ENCODE results near the gene PLAAT2. TPM values are rescaled to one million over a fixed set of nuclear protein-coding genes. Genes with fewer than 3 reads are reported as not detected.
"Not testable (repeated sequence)": the region's sequence is repeated elsewhere in the genome, so short reads cannot be mapped to it uniquely, and the experiment has no call there.

Gene PLAAT2
- total RNA-seq, 3 donors from 2014 or later: not detected

- Mint-ChIP-seq H3K36me3 (ENCODE audit: insufficient read depth) (peaks cover 5% of the 10 kb centered on the region), H3K4me3 (no peak overlapping the region), H3K4me1 (ENCODE audit: low read depth) (no peaks in the 10 kb centered on the region), H3K27me3 (ENCODE audit: low read depth) (no peaks in the 10 kb centered on the region), H3K9me3 (no peaks in the 10 kb centered on the region)
- DNase-seq: no peak
- ATAC-seq: no peak
Observed at GRCh38 chr11:63592975-63593395, 29.8 kb upstream of the PLAAT2 start.

- DNase-seq (no peak), ATAC-seq (no peak)
- H3K4me3 Mint-ChIP-seq: no peak overlapping the region
- H3K36me3 Mint-ChIP-seq (ENCODE audit: insufficient read depth): peaks cover 5% of the 10 kb centered on the region
- no peaks in the 10 kb centered on the region for H3K27me3 Mint-ChIP-seq (ENCODE audit: low read depth)
- H3K4me1 Mint-ChIP-seq (ENCODE audit: low read depth): no peaks in the 10 kb centered on the region
- no peaks in the 10 kb centered on the region for H3K9me3 Mint-ChIP-seq
Observed at GRCh38 chr11:63590024-63590788, 27.0 kb upstream of the PLAAT2 start.

GRCh38 chr11:63589000-63589399 is 25.8 kb upstream of the PLAAT2 start:
- Mint-ChIP-seq H3K4me1 (ENCODE audit: low read depth) (no peaks in the 10 kb centered on the region), H3K27me3 (ENCODE audit: low read depth) (no peaks in the 10 kb centered on the region), H3K4me3 (no peak overlapping the region), H3K36me3 (ENCODE audit: insufficient read depth) (peaks cover 5% of the 10 kb centered on the region), H3K9me3 (no peaks in the 10 kb centered on the region)
- ATAC-seq (no peak), DNase-seq (no peak)

- Mint-ChIP-seq H3K27me3 (ENCODE audit: low read depth) (no peaks in the 10 kb centered on the region), H3K36me3 (ENCODE audit: insufficient read depth) (peaks cover 10% of the 10 kb centered on the region), H3K9me3 (peaks cover 6% of the 10 kb centered on the region), H3K4me3 (no peak overlapping the region), H3K4me1 (ENCODE audit: low read depth) (peaks cover 15% of the 10 kb centered on the region)
- DNase-seq (no peak), ATAC-seq (no peak)
Observed at GRCh38 chr11:63586451-63587166, 23.4 kb upstream of the PLAAT2 start.

- ATAC-seq: no peak
- H3K36me3 Mint-ChIP-seq (ENCODE audit: insufficient read depth): peaks cover 17% of the 10 kb centered on the region
- H3K27me3 Mint-ChIP-seq (ENCODE audit: low read depth): no peaks in the 10 kb centered on the region
- H3K9me3 Mint-ChIP-seq: peaks cover 17% of the 10 kb centered on the region
- no peak for DNase-seq
- no peak overlapping the region for H3K4me3 Mint-ChIP-seq
- H3K4me1 Mint-ChIP-seq (ENCODE audit: low read depth): peaks cover 16% of the 10 kb centered on the region
Observed at GRCh38 chr11:63583357-63583677, 20.1 kb upstream of the PLAAT2 start.

- Mint-ChIP-seq H3K36me3 (ENCODE audit: insufficient read depth) (peaks cover 17% of the 10 kb centered on the region), H3K4me1 (ENCODE audit: low read depth) (peaks cover 16% of the 10 kb centered on the region), H3K9me3 (peaks cover 17% of the 10 kb centered on the region)
- not testable (repeated sequence) for ATAC-seq; H3K4me3 Mint-ChIP-seq; H3K27me3 Mint-ChIP-seq (ENCODE audit: low read depth); DNase-seq
Observed at GRCh38 chr11:63581224-63581623, 18.0 kb upstream of the PLAAT2 start.

- H3K4me3 Mint-ChIP-seq; H3K27me3 Mint-ChIP-seq (ENCODE audit: low read depth); DNase-seq; ATAC-seq: not testable (repeated sequence)
- peaks cover 17% of the 10 kb centered on the region for H3K9me3 Mint-ChIP-seq
- H3K4me1 Mint-ChIP-seq (ENCODE audit: low read depth): peaks cover 31% of the 10 kb centered on the region
- H3K36me3 Mint-ChIP-seq (ENCODE audit: insufficient read depth): peaks cover 17% of the 10 kb centered on the region
Observed at GRCh38 chr11:63578882-63579281, 15.7 kb upstream of the PLAAT2 start.

GRCh38 chr11:63574856-63575602 is 11.8 kb upstream of the PLAAT2 start:
- ATAC-seq: no peak
- DNase-seq: no peak
- no peaks in the 10 kb centered on the region for H3K9me3 Mint-ChIP-seq
- H3K27me3 Mint-ChIP-seq (ENCODE audit: low read depth): no peaks in the 10 kb centered on the region
- H3K36me3 Mint-ChIP-seq (ENCODE audit: insufficient read depth): peaks cover 3% of the 10 kb centered on the region
- peaks cover 20% of the 10 kb centered on the region for H3K4me1 Mint-ChIP-seq (ENCODE audit: low read depth)
- peak overlapping the region; percentile 62 for H3K4me3 Mint-ChIP-seq

- peak; percentile 15 for DNase-seq
- peak; percentile 43 to 48 for ATAC-seq
- Mint-ChIP-seq H3K36me3 (ENCODE audit: insufficient read depth) (peaks cover 3% of the 10 kb centered on the region), H3K4me3 (peak overlapping the region; percentile 62), H3K9me3 (no peaks in the 10 kb centered on the region), H3K27me3 (ENCODE audit: low read depth) (no peaks in the 10 kb centered on the region), H3K4me1 (ENCODE audit: low read depth) (peaks cover 20% of the 10 kb centered on the region)
Observed at GRCh38 chr11:63573881-63574855, 11.0 kb upstream of the PLAAT2 start.

GRCh38 chr11:63572026-63572688 is 9.0 kb upstream of the PLAAT2 start:
- Mint-ChIP-seq H3K27me3 (ENCODE audit: low read depth) (no peaks in the 10 kb centered on the region), H3K4me3 (no peak overlapping the region), H3K4me1 (ENCODE audit: low read depth) (peaks cover 32% of the 10 kb centered on the region), H3K36me3 (ENCODE audit: insufficient read depth) (no peaks in the 10 kb centered on the region), H3K9me3 (no peaks in the 10 kb centered on the region)
- DNase-seq (no peak), ATAC-seq (no peak)

GRCh38 chr11:63569570-63569969 is 6.4 kb upstream of the PLAAT2 start:
- Mint-ChIP-seq H3K27me3 (ENCODE audit: low read depth) (no peaks in the 10 kb centered on the region), H3K36me3 (ENCODE audit: insufficient read depth) (no peaks in the 10 kb centered on the region), H3K4me1 (ENCODE audit: low read depth) (peaks cover 44% of the 10 kb centered on the region)

GRCh38 chr11:63567044-63567840 is 4.1 kb upstream of the PLAAT2 start:
- ATAC-seq: peak; percentile 89 to 92
- peak overlapping the region; percentile 24 for H3K4me3 Mint-ChIP-seq
- H3K27me3 Mint-ChIP-seq (ENCODE audit: low read depth): no peaks in the 10 kb centered on the region
- H3K4me1 Mint-ChIP-seq (ENCODE audit: low read depth): peaks cover 45% of the 10 kb centered on the region
- no peaks in the 10 kb centered on the region for H3K36me3 Mint-ChIP-seq (ENCODE audit: insufficient read depth)
- H3K9me3 Mint-ChIP-seq: no peaks in the 10 kb centered on the region
- peak; percentile 32 for DNase-seq

More at GRCh38 chr11:63569570-63569969, 6.4 kb upstream of the PLAAT2 start:
- ATAC-seq: no peak
- H3K9me3 Mint-ChIP-seq: no peaks in the 10 kb centered on the region
- DNase-seq: no peak
- no peak overlapping the region for H3K4me3 Mint-ChIP-seq

All from activated T-cell treated with anti-CD3 and anti-CD28 coated beads, Interleukin-2, amount 50 U/mL, for 4 hours (primary cell).